Measurements from ENCODE around the gene MPIG6B.
A peak's percentile ranks its signal among the peaks of the same experiment; 100 is the strongest.

MPIG6B gene

DNA sequence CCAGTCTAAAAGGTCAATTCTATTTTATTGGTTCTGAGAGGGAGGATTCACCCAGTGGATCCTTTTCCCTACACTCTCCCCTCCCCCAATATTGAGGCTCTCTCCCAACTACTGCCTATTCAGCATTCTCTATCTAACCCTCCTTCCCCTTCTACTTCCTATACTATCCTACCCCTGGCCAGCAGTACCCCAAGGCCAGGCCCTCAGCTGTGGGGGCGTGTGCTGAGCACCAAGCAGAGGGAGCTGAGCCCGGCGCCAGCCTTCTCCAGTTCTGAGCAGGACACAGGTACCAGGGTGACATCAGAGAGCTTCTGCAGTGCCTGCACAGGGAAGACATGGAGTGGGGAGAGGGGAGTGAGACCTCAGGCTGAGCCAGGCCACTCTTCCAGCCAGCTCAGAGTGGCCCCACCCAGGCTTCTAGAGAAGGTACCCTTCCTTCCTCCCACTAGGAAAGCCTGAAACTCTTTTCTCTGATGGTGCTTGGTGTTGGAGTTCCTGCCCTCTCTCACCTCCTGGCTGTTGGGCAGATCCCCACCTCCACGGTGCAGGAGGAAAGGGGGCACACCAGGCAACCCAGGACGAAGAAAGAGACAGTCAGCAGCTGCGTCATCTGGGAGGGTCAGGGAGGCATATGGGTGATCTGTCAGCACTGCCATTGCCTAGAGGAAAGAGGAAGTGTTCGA, 4.0 kb downstream of the MPIG6B start:
- DNase-seq (ENCODE audit: low spot score): no peak
- in situ Hi-C loops (cut with MboI; ENCODE audit: low pct_unique_long_range_greater_than_20kb, low sequenced_read_pairs, unreplicated experiment): no loop called here
- TF ChIP-seq, protein P1, sequence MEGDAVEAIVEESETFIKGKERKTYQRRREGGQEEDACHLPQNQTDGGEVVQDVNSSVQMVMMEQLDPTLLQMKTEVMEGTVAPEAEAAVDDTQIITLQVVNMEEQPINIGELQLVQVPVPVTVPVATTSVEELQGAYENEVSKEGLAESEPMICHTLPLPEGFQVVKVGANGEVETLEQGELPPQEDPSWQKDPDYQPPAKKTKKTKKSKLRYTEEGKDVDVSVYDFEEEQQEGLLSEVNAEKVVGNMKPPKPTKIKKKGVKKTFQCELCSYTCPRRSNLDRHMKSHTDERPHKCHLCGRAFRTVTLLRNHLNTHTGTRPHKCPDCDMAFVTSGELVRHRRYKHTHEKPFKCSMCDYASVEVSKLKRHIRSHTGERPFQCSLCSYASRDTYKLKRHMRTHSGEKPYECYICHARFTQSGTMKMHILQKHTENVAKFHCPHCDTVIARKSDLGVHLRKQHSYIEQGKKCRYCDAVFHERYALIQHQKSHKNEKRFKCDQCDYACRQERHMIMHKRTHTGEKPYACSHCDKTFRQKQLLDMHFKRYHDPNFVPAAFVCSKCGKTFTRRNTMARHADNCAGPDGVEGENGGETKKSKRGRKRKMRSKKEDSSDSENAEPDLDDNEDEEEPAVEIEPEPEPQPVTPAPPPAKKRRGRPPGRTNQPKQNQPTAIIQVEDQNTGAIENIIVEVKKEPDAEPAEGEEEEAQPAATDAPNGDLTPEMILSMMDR (IDR thresholded peaks at IDR 0.05; ENCODE audit: extremely low read depth, insufficient read depth, missing control alignments): no peak

DNA sequence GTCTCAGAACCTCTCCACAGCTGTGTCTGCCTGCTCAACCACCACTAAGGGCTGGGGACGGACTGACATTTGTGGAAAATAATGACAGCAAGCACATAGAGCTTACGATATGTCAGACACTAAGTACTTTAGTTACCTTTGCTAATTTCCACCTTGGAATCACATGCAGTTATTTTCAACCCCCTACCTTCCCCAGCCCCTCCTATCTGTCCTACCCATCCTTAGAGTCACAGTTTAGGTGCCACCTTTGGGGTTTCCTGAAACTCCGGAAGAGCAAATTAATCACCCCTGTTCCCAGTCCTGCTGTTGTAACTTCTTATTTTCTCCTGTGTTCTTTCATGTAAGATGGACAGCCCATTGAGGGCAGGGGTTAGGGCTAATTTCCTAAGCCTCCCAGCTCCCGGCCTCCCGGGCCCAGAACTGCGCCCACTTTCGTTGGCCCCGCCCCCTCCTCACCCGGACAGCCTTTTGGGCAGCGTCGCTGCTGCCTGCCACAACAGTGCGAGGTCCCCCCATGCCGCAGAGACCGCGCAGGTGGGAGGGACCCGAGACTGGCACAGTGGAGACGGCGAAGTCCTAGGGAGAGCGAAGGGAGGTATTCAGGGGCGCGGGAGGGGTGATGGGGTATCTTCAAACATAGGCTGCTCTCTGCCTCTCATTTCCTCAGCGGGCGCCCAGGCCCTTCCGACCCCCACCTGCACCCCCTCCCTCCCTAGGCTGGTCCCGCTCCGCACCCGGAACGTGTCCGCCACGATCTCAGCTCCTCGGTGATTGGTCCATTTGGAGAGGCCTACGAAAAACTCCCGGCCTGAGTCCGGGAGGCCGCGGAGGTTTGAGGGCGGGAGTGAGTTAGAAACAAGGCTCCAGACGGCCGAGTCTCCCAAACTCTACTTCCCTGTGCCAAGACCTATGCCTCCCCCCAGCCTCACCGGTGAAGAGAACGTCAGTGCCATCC, 4.8 kb downstream of the MPIG6B start:
- in situ Hi-C loops (cut with MboI; ENCODE audit: low pct_unique_long_range_greater_than_20kb, low sequenced_read_pairs, unreplicated experiment): no loop called here
- TF ChIP-seq, protein P1 (IDR thresholded peaks at IDR 0.05; ENCODE audit: extremely low read depth, insufficient read depth, missing control alignments): no peak
- peak; percentile 88 for DNase-seq (ENCODE audit: low spot score)

DNA sequence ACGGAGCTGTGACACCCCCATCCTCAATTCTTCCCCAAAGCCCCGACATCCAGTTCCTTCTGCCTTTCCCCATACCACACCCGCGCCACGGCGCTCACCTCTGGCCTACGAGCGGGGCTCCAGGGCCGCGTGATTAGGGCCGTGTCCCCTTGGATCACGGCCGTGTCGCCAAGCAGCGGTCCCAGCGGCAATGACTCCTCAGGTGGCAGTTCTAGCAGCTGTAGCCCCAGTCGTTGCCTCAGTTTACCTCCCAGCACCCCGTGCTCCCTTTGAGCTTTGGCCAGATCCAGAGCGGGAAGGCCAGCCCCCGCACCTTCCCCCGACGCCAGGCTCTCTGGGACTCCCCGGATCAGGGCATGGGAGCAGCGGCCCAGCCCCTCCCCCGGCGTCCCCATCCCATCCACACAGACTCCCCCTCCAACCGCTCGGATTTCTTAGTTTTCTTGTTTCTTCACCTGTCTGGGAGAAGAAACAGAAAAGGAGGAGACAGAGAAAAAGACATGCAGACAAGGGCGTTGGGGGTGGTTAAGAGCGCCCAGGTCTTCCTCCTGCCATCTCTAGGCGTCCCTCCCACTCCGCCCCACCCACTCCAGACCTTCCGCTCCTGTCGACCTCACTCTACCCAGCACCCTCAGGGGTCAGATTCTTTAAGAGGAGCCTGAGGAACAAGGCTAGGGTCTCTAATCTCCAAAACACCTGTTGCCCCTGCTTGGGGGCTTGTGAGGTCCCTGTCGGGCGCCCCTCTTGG, 5.8 kb downstream of the MPIG6B start, which contains the start of gene DDAH2:
DDAH2 (minus strand) TSS at position 533 of the 748 bp plus-strand sequence; CDS start at position 395, 138 bp downstream.
- DNase-seq (ENCODE audit: low spot score): no peak
- in situ Hi-C loops (cut with MboI; ENCODE audit: low pct_unique_long_range_greater_than_20kb, low sequenced_read_pairs, unreplicated experiment): no loop called here
- TF ChIP-seq, protein P1 (IDR thresholded peaks at IDR 0.05; ENCODE audit: extremely low read depth, insufficient read depth, missing control alignments): no peak

DNA sequence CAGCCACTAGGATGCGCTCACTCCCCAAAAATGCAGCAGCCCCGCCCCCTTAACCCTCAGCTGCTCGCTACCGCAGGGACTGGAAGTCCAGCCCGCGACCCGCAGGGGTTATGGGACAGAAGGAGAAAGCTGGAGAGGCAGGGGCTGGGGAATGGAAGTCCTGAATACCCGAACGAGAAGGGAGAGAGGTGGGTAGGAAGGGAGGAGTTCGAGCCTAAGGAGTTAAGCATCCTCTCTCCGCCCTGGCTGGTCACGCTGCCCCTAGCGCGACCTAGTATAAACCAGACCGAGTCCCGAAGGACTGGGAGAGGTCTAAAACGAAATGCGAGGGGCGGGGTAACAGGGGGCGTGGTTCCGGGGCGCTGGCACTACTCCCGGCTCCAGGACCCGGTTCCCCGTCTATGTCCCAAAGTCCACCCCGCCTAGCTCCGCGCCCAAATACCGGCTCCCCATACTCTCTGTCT, 6.4 kb downstream of the MPIG6B start:
- DNase-seq (ENCODE audit: low spot score): peak; percentile 87
- in situ Hi-C loops (cut with MboI; ENCODE audit: low pct_unique_long_range_greater_than_20kb, low sequenced_read_pairs, unreplicated experiment): no loop called here
- TF ChIP-seq, protein P1 (IDR thresholded peaks at IDR 0.05; ENCODE audit: extremely low read depth, insufficient read depth, missing control alignments): peak; percentile 92

DNA sequence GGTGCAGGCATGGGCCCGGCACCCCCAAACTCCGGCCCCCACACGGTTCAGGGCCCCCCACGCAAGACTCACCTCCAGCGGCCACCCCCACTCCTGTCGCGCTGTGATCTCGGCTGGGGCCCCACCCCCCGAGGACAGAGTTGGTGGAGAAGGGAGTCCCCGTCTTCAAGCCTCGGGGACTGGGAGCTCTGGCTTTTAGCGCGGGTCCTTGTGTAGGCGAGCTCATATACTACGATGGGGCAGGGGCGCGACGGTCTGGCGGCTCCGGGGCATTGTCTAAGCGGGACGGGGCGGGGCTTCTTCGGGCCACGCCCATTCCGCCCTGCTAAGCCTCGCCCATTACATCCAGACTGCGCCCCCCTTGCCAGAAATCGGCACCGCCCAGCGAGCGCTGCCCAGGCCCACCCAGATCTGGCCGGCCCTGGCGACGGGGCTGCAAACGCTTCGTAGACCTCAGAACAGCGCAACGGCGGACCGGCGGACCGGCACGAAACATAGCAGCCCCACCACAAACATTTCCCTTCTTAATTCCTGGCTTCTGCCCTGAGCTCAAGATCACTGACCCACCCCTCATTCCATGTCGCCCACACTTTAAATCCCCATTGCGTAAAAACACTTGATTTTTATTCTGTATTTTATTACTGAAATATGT, 6.9 kb downstream of the MPIG6B start:
- TF ChIP-seq, protein P1 (IDR thresholded peaks at IDR 0.05; ENCODE audit: extremely low read depth, insufficient read depth, missing control alignments): peak; percentile 5
- DNase-seq (ENCODE audit: low spot score): peak; percentile 86
- in situ Hi-C loops (cut with MboI; ENCODE audit: low pct_unique_long_range_greater_than_20kb, low sequenced_read_pairs, unreplicated experiment): no loop called here

Measured in GM13977 (cell line).